Neural cell (in vitro differentiated cells): ENCODE data around the gene EVC. TPM values are rescaled to one million over a fixed set of nuclear protein-coding genes. Genes with fewer than 3 reads are reported as not detected.

Experiments
- H2AFZ ChIP-seq: fragments of 200-600, 300-800 bp; sonication (generic), shearing (Covaris generic); 2 replicates; pipeline ENCODE4 v1.6.0; 2014; ENCODE audit warnings: low read depth, mild to moderate bottlenecking, antibody characterized with exemption, low read length, moderate library complexity
- H3F3A ChIP-seq: fragments of 200-600 bp; shearing (Covaris generic); 2 replicates; pipeline ENCODE4 v1.6.1; 2016; ENCODE audit warnings: mild to moderate bottlenecking, moderate library complexity, mixed read lengths, antibody characterized with exemption, low read length; ENCODE audit not compliant: insufficient read depth, poor library complexity, severe bottlenecking
- H3K27ac ChIP-seq: fragments of 200-600, 300-800 bp; sonication (generic), shearing (Covaris generic); 2 replicates; pipeline ENCODE4 v1.5.1; 2014; ENCODE audit warnings: mild to moderate bottlenecking, low read length, moderate library complexity
- H3K27me3 ChIP-seq: fragments of 300-800, 200-600 bp; sonication (generic), shearing (Covaris generic); 2 replicates; pipeline ENCODE4 v1.6.0; 2014; ENCODE audit warnings: mild to moderate bottlenecking, low read depth, low read length, moderate library complexity; ENCODE audit not compliant: insufficient read depth
- H3K36me3 ChIP-seq: fragments of 300-800, 200-600 bp; sonication (generic), shearing (Covaris generic); 2 replicates; pipeline ENCODE4 v1.5.1; 2014; ENCODE audit warnings: mild to moderate bottlenecking, antibody characterized with exemption, low read length, moderate library complexity; ENCODE audit not compliant: insufficient read depth
- H3K4me2 ChIP-seq: fragments of 300-800, 200-600 bp; sonication (generic), shearing (Covaris generic); 2 replicates; pipeline ENCODE4 v1.6.0; 2014; ENCODE audit warnings: mild to moderate bottlenecking, low read length
- H3K4me3 ChIP-seq: fragments of 300-800, 200-600 bp; sonication (generic), shearing (Covaris generic); 2 replicates; pipeline ENCODE4 v1.5.1; 2014; ENCODE audit warnings: mild to moderate bottlenecking, low read length, moderate library complexity
- H3K79me2 ChIP-seq: fragments of 200-600 bp; shearing (Covaris generic); replicated peaks from 2 replicates; pipeline ENCODE4 v1.6.0; 2014; ENCODE audit warnings: mild to moderate bottlenecking, low read length, moderate library complexity; ENCODE audit not compliant: insufficient read depth
- H3K9ac ChIP-seq: fragments of 300-800, 200-600 bp; sonication (generic), shearing (Covaris generic); 2 replicates; pipeline ENCODE4 v1.6.1; 2016; ENCODE audit warnings: mild to moderate bottlenecking, low read length, mixed read lengths
- H3K9me2 ChIP-seq: fragments of 200-600 bp; shearing (Covaris generic); 2 replicates; pipeline ENCODE4 v1.6.1; 2016; ENCODE audit warnings: mild to moderate bottlenecking, low read length, mixed read lengths; ENCODE audit not compliant: insufficient read depth
- H3K9me3 ChIP-seq: fragments of 200-600, 300-800 bp; sonication (generic), shearing (Covaris generic); 2 replicates; pipeline ENCODE4 v1.6.1; 2016; ENCODE audit warnings: mild to moderate bottlenecking, mixed run types, low read length, moderate library complexity, mixed read lengths
- H4K20me1 ChIP-seq: fragments of 200-600 bp; shearing (Covaris generic); 2 replicates; pipeline ENCODE4 v1.6.1; 2016; ENCODE audit warnings: mild to moderate bottlenecking, mixed run types; ENCODE audit not compliant: insufficient read depth
- EP300 ChIP-seq: fragments of 450-650 bp; conservative IDR thresholded peaks from 2 replicates; pipeline ENCODE4 v1.6.1; 2014; ENCODE audit warnings: antibody characterized with exemption, mild to moderate bottlenecking, moderate library complexity; ENCODE audit not compliant: poor library complexity, severe bottlenecking
- EZH2 ChIP-seq: fragments of 200-600, 300-800 bp; shearing (Covaris generic), sonication (generic); IDR thresholded peaks from 2 replicates; pipeline ENCODE4 v1.6.1; 2014; ENCODE audit warnings: antibody characterized with exemption, low read length, borderline replicate concordance, mild to moderate bottlenecking; ENCODE audit not compliant: insufficient read depth, poor library complexity, severe bottlenecking
- MXI1 ChIP-seq: fragments of 450-650 bp; conservative IDR thresholded peaks from 2 replicates; pipeline ENCODE4 v1.6.1; 2014; ENCODE audit warnings: antibody characterized with exemption, mild to moderate bottlenecking; ENCODE audit not compliant: poor library complexity, severe bottlenecking
- POLR2AphosphoS5 ChIP-seq: IDR thresholded peaks from 2 replicates; pipeline ENCODE4 v1.6.1; 2012
- RAD21 ChIP-seq: fragments of 450-650 bp; conservative IDR thresholded peaks from 2 replicates; pipeline ENCODE4 v1.6.1; 2014; ENCODE audit warnings: antibody characterized with exemption, mild to moderate bottlenecking, moderate library complexity
- SMC3 ChIP-seq: fragments of 450-650 bp; conservative IDR thresholded peaks from 2 replicates; pipeline ENCODE4 v1.6.1; 2014; ENCODE audit warnings: antibody characterized with exemption, mild to moderate bottlenecking, moderate library complexity; ENCODE audit not compliant: poor library complexity
- TAF1 ChIP-seq: IDR thresholded peaks from 2 replicates; pipeline ENCODE4 v1.6.1; 2012; ENCODE audit warnings: low read depth
- polyA plus RNA-seq: library from polyadenylated mRNA; depleted of rRNA; stranded (reverse); fragments of >200 nt; gene quantifications from 2 replicates; pipeline ENCODE4 v1.2.3, GENCODE V29; 2014
- TF ChIP-seq, protein P1 (sequence below): fragments of 450-650 bp; IDR thresholded peaks from 2 replicates; pipeline ENCODE4 v1.5.1; 2014; ENCODE audit warnings: antibody characterized with exemption, mild to moderate bottlenecking, moderate library complexity; ENCODE audit not compliant: poor library complexity, severe bottlenecking
- TF ChIP-seq, protein P2 (sequence below): IDR thresholded peaks from 2 replicates; pipeline ENCODE4 v1.6.1; 2012; ENCODE audit warnings: borderline replicate concordance

EVC gene
- polyA plus RNA-seq, 1 donor from 2014 or later: 0.48 TPM

DNA sequence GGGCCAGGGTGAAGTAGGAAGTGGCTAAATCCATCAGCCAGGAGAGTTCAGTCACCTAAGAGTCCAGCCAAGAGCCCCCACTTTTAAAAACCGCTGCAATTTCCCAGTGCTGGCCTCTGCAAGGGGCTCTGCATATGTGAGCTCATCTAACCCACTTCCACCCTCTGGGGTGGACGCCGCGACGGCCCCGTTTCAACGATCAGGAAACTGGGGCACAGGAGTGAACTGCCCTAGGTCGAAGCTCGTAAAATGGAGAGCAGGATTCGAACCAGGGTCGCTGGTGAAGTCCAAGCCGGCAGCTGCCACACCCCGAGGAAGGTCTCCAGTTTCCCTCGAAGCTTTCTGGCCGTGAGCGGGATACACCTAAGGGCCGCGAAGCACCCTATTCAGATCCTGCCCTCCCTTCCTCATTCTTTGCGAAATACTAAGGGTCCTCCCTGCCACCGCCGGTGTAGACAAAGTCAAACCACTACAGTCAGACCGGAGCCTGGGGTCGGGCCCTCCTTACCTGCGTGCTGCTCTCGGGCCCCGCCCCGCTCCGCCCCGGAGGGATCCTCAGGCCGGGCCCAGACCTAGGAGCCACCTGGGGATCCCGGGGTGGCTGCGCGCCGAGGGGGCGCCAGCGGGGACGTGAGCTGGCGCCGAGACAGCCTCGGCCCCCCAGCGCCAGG is 3.1 kb upstream of the EVC start:
- Histone ChIP-seq H2AFZ (no peak overlapping the region), H3K79me2 (no peaks in the 10 kb centered on the region), H4K20me1 (no peaks in the 10 kb centered on the region), H3F3A (no peaks in the 10 kb centered on the region), H3K27me3 (peaks cover 51% of the 10 kb centered on the region), H3K36me3 (no peaks in the 10 kb centered on the region), H3K9me3 (peaks cover 9% of the 10 kb centered on the region), H3K27ac (no peak overlapping the region), H3K4me3 (peak overlapping the region; percentile 47), H3K9me2 (no peaks in the 10 kb centered on the region), H3K9ac (no peak overlapping the region), H3K4me2 (no peak overlapping the region)
- TF ChIP-seq TAF1 (no peak), MXI1 (no peak), EZH2 (no peak), RAD21 (no peak), EP300 (no peak), SMC3 (no peak), POLR2AphosphoS5 (no peak)
- TF ChIP-seq, protein P1, sequence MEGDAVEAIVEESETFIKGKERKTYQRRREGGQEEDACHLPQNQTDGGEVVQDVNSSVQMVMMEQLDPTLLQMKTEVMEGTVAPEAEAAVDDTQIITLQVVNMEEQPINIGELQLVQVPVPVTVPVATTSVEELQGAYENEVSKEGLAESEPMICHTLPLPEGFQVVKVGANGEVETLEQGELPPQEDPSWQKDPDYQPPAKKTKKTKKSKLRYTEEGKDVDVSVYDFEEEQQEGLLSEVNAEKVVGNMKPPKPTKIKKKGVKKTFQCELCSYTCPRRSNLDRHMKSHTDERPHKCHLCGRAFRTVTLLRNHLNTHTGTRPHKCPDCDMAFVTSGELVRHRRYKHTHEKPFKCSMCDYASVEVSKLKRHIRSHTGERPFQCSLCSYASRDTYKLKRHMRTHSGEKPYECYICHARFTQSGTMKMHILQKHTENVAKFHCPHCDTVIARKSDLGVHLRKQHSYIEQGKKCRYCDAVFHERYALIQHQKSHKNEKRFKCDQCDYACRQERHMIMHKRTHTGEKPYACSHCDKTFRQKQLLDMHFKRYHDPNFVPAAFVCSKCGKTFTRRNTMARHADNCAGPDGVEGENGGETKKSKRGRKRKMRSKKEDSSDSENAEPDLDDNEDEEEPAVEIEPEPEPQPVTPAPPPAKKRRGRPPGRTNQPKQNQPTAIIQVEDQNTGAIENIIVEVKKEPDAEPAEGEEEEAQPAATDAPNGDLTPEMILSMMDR: no peak
- TF ChIP-seq, protein P2, sequence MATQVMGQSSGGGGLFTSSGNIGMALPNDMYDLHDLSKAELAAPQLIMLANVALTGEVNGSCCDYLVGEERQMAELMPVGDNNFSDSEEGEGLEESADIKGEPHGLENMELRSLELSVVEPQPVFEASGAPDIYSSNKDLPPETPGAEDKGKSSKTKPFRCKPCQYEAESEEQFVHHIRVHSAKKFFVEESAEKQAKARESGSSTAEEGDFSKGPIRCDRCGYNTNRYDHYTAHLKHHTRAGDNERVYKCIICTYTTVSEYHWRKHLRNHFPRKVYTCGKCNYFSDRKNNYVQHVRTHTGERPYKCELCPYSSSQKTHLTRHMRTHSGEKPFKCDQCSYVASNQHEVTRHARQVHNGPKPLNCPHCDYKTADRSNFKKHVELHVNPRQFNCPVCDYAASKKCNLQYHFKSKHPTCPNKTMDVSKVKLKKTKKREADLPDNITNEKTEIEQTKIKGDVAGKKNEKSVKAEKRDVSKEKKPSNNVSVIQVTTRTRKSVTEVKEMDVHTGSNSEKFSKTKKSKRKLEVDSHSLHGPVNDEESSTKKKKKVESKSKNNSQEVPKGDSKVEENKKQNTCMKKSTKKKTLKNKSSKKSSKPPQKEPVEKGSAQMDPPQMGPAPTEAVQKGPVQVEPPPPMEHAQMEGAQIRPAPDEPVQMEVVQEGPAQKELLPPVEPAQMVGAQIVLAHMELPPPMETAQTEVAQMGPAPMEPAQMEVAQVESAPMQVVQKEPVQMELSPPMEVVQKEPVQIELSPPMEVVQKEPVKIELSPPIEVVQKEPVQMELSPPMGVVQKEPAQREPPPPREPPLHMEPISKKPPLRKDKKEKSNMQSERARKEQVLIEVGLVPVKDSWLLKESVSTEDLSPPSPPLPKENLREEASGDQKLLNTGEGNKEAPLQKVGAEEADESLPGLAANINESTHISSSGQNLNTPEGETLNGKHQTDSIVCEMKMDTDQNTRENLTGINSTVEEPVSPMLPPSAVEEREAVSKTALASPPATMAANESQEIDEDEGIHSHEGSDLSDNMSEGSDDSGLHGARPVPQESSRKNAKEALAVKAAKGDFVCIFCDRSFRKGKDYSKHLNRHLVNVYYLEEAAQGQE: no peak

DNA sequence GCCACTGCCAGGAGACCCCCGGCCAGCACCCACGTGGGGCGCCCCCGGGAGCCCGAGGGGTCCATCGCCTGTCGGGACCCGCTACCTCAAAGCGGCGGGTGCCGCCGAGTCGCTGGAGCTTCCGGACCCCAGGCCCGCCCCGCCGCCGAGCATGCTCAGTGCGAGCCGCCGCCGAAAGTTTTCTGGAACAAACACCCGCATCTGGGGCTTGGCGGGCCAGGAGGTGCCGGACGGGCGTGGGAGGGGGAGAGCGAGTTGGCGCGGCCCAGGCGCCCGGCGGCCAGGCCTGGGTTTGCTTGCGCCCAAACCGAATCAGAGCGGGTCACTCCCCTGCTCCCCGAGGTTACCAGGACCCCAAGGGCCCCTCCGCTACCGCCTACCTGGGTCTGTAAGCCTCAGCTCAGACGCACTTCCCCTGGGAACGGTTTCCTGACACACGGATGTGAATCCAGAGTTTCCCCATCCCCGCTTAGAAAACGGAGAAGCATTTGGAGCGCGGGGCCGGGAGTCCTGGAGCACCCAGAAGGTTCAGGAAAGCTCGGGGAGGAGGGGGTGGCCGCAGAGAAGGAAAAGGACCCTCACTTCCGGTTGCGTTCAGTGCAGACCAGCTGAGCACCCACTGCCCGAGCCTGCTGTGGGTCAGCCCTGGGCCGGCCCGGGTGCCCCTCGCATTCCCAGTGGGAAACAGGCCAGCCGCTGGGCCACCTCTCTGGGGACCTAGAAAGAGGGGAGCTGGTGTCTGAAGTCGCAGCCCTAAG is 2.4 kb upstream of the EVC start, which contains the start of gene EVC2:
TSS of gene EVC2 (minus strand) at position 111 of the 758 bp plus-strand sequence. CDS start at position 65, 46 bp downstream.
- peak within 1 kb of the TSS; percentile 47 for H3K4me3 ChIP-seq
- H3F3A ChIP-seq: no peaks in the 10 kb centered on the region
- peaks cover 51% of the 10 kb centered on the region for H3K27me3 ChIP-seq
- no peak for TF ChIP-seq EZH2
- no peak for TF ChIP-seq EP300
- no peak for TF ChIP-seq TAF1
- no peak for TF ChIP-seq POLR2AphosphoS5
- TF ChIP-seq, protein P2: no peak
- TF ChIP-seq, protein P1: no peak
- no peak for TF ChIP-seq SMC3
- TF ChIP-seq MXI1: no peak
- TF ChIP-seq RAD21: no peak
- H3K9me3 ChIP-seq: peaks cover 9% of the 10 kb centered on the region
- no peak within 1 kb of the TSS for H2AFZ ChIP-seq
- H3K4me2 ChIP-seq: no peak within 1 kb of the TSS
- H4K20me1 ChIP-seq: no peaks in the 10 kb centered on the region
- no peaks in the 10 kb centered on the region for H3K79me2 ChIP-seq
- H3K27ac ChIP-seq: no peak within 1 kb of the TSS
- no peak within 1 kb of the TSS for H3K9ac ChIP-seq
- no peaks in the 10 kb centered on the region for H3K9me2 ChIP-seq
- H3K36me3 ChIP-seq: no peaks in the 10 kb centered on the region
